PC-3 (cell line): ENCODE results near the gene USF2.

Experiments
- CTCF ChIP-seq: fragments of 300-600 bp; sonication (generic); conservative IDR thresholded peaks from 2 replicates; pipeline ENCODE4 v1.5.1; 2017; ENCODE audit warnings: antibody characterized with exemption, low read depth, mild to moderate bottlenecking, low read length
- EZH2phosphoT487 ChIP-seq: fragments of 300-600 bp; sonication (generic); IDR thresholded peaks from 2 replicates; pipeline ENCODE4 v1.6.1; 2018; ENCODE audit warnings: mild to moderate bottlenecking, antibody characterized with exemption, low read length, borderline replicate concordance

DNA sequence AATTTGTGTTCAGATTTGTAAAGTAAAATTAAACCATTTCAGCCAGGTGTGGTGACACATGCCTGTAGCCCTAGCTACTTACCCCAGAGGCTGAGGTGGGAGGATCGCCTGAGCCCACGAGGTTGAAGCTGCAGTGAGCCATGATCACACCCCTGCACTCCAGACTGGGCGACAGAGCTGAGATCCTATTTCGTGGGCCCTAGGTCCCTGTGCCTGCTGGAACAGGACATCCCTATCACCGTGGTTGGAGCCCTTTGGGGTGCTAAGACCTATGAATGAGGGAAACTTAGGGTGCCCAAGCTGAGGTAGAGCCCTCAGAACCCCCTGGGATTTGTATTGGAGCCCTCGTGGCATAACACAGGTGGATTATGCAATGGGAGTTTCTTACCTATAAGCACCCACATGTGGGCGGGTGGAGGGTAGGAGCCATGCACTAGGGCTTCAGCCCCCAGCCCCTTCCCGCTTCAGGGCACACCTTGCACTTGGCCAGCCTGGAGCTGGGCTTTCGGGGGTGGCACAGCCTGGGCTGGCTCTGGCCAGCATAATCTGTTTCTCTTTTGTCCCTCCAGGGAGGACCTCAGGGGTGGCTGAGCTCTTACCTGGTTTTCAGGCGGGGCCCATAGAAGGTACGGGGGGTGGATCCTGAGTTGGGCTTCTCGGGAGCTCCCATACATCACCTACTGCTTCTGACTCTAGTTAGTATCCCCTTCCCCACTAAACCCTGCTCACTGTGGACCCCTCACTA is 7.2 kb upstream of the USF2 start:
- TF ChIP-seq CTCF (no peak), EZH2phosphoT487 (no peak)
